GM08714 (cell line): ENCODE results near the gene TUBA8.
A peak's percentile ranks its signal among the peaks of the same experiment; 100 is the strongest.
"Not testable (repeated sequence)": the region's sequence is repeated elsewhere in the genome, so short reads cannot be mapped to it uniquely, and the experiment has no call there.

Experiments
- H3K4me3 ChIP-seq: fragments of 200-500 bp; sonication (Bioruptor generic); 2 replicates; pipeline ENCODE4 v1.5.1; 2014; ENCODE audit warnings: mild to moderate bottlenecking, low read length, inconsistent platforms
- ZNF274 ChIP-seq: IDR thresholded peaks from 2 replicates; pipeline ENCODE4 v1.6.1; 2012; ENCODE audit warnings: mild to moderate bottlenecking, low read depth, low read length

The TUBA8 gene

DNA sequence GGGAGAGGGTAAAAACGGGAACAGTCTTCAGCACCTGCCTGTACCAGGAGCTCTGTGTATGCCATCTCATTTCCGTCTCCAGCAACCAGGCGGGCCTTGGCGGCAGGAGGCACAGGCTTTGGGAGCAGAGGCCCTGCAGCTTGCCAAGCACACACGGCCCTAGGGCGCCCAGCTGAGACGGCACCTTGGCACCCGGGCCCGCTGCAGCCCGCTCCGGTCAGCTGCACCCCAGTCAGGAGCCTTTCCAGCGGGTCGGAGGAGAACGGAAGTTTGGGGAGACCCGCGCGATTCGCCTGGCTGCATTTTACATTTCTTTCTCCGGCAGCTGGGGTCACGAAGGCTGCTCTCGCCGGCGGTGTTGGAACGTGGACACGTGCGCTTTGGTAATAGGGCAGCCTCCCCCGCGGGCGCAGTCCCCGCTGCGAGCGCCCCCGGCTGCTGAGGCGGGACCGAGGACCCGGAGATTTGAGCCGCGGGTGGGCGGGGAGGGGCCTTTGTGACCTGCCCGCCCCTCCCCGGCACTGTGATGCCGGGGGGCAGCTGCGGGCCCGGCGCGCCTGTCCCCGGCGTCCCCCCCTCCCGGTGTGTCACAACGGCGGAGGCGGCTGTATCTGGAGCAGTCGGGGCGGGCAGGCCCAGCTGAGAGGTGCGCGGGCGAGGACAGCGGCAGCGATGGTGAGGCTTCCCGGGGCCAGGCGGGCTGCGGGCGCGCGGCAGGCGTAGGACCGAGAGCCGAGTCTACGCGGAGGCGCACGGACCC, at the start of gene TUBA8:
TSS of gene TUBA8 (plus strand) at position 616 of the 760 bp plus-strand sequence. CDS start at position 673, 57 bp downstream.
- no peak for TF ChIP-seq ZNF274
- H3K4me3 ChIP-seq, result peak within 1 kb of the TSS; percentile 55; the same call in 1 of the 2 replicates

DNA sequence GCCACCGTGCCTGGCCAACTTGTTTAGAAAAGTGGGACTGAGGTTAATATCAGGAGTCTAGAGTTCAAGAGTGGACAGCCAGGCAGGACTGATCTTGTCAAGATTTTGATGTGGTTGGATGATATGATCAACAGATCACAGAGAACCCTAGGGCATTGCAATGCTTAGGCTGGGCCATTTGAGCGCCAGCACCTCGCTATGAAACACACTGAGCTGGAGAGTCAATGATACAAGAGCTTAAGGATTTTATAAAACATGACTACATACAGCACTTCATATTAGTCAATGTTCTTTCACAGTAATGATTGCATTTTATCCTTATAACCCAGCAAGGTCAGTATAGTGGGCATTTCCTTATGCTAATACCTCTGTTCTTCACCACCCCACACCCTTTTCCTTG, 48.2 kb upstream of the TUBA8 start:
- no peak overlapping the region for H3K4me3 ChIP-seq
- no peak for TF ChIP-seq ZNF274

DNA sequence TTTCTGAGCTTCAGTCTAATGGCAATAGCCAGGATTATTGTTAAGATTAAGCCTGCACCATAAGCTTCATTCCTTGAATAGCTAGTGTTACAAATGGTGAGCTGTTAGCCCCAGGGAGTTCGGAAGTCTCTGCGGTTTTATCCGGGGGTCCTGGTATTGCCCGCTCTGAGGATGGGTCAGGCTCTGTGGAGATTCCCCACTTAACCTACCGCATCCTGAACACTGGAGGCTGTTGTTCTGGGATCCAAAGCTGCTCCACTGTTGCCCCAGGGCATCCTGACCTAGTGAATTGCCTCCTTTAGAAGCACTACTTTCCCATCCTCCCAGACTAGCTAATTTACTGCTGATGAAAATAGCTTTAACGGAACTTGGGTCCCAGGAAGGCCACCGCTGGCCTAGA, 47.3 kb upstream of the TUBA8 start:
- no peak overlapping the region for H3K4me3 ChIP-seq
- no peak for TF ChIP-seq ZNF274

DNA sequence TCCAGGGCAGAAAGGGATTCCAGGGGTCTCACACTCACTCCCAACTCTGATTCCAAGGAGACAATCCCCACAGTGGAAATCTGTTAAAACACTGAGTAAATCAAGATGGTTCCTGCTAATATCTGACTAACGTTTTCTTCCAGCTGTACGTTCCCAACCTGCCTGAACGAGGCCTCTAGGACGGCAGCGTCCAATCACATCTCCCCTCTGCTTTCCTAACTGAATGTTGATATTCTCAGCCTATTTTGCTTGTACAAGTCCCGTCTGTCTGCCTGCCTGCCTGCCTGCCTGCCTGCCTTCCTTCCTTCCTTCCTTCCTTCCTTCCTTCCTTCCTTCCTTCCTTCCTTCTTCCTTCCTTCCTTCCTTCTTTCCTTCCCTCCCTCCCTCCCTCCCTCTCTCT, 46.9 kb upstream of the TUBA8 start:
- H3K4me3 ChIP-seq, result not testable (repeated sequence)

DNA sequence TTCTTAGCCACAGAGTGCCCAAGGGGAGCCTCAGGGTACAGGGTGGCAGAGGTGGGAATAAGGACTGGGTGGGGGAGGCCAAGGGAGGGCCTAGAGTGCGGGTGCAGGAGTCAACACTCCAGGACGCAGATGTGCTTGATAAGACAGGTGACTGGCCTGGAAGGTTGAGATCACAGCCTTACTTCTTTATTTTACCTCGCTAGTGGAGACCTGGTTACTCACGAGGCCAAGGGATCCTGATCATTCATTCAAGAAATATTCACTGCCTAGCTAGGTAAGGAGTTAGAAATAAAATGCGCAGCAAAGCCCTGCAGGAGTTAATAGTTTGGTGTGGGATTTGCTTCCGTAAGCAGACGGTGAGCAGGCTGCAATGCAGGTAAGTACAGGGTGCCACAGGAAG, 46.0 kb upstream of the TUBA8 start:
- no peak overlapping the region for H3K4me3 ChIP-seq
- no peak for TF ChIP-seq ZNF274

DNA sequence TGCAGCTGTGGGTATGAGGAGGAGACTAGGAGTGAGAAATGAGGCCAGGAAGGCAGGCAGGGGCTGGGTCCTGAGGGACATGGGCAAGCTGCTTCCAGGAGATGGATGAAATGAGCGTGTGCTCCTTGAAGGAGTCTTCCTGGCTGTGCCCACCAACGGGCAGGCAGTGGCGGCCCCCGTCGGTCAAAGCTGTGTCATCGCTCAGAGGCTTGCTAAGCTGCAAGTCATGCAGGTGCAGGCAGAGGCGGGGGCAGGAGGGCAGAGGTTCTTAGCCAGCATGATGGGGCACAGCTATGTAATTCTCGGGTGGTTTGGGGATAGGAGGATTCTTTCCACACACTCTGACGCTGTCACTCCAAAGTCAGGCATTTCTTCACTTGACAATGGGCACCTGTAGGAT, 45.4 kb upstream of the TUBA8 start:
- TF ChIP-seq ZNF274, result no peak
- H3K4me3 ChIP-seq, result no peak overlapping the region

DNA sequence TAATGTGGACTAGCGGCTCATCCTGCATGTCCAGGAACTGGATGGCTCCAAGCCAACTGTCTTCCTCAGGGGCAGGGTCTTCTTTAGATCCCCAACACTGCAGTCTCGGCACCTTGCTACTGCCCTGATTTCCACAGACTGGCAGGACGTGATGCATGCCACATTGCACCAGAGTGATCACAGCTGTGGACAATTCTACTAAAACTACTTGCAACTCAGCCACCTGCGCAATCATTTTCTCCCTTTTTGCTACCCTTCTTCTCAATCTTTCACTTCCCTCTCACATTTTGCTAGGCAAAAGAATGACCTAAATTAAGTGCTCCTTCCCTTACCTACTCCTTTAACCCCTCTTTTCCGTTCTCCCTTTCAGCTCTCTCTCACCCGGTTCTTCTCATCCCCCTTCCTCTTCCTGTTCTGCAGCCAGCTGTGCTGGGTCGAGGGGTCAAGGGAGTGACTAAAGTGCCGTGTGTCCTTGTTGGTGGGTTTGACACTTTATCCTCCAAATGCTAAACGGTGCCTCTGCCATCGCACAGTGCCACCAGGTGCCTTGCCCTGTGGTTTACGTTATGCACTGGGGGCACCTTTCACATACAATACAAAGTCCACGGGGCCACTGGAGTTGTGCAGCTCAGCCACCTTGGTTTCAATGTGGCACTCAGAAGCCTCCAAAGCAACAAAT, 44.3 kb upstream of the TUBA8 start:
- no peak for TF ChIP-seq ZNF274
- H3K4me3 ChIP-seq, result no peak overlapping the region

DNA sequence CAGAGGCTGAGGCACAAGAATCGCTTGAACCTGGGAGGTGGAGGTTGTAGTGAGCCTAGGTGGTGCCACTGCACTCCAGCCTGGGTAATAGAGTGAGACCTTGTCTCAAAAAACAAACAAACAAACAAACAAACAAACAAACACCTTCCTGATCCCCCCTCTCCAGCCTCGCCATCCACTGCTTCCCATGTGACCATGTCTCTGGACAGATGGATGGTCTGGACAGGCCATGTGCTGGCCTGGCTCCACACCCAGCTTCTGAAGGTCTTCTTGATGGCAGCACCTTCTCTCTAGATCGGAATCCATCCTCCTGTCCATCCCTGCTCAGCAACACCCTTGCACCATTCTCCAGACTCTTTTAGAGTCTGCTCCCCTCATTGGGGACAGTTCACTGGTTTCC, 43.5 kb upstream of the TUBA8 start:
- no peak for TF ChIP-seq ZNF274
- H3K4me3 ChIP-seq, result no peak overlapping the region

DNA sequence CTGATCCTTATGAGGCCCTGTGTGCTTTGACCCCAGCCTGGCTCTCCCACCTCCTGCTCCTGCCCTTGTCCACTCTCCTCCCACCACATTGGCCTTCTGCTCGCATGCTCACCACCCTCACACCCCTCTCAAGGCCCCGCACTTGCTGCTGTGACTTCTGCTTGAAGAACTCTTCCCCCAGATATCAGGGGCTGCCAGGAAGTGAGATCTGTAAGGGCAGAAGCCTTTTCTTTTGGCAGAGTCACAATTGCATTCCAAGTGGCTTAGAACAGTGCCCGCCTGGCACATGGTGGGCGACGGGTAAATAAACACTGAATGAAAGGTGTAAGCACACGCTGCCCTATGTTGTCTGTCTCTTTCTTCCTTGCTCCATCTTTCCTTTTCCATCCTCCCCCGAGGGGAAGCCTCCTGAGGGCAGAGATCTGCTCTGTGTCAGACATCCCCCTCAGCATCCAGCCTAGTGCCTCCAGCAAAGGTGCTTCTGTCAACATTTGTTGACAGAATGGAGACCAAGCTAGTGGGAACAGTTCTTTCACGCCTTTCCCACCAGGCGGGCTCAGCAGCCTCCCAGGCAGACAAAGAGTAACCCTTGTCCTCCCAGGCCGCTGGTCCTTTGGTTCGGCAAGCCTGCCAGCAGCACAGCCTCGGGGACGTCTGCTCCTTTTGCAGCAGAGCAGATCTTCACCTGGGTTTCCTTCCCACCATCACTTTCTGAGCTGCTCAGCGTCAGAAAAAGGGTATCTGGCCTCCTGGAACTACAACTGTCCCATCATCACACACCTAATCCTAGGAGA, 42.9 kb upstream of the TUBA8 start:
- H3K4me3 ChIP-seq, result no peak overlapping the region
- no peak for TF ChIP-seq ZNF274

DNA sequence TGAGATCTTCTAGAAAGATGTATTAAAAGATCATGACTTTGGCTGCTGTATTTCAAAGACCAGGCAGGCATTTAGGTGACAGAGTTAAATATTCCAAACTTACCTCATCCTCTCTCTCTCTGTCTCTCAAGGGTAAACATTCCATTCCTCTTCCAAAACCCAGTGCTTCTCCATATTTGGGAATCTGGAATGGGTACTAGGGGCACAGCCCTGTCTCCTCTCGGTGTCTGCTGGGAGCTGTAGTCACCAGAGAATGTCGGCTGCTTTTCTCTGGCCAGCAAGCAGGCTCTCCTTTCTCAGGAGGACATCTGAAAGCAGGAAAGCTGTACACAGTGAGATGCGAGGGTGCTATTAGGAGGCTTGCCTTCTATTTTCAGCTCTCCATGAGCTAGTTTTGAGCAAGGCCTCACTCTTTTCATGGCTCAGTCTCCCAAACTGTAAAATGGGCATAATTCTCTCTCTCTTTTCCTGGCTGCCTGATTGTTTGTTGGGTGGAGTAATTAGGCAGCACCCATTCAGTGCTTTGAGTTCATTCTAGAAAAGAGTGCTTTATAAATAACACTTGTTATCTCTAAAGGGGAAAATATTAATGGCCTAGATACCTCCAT, 42.1 kb upstream of the TUBA8 start:
- TF ChIP-seq ZNF274, result no peak
- no peak overlapping the region for H3K4me3 ChIP-seq

DNA sequence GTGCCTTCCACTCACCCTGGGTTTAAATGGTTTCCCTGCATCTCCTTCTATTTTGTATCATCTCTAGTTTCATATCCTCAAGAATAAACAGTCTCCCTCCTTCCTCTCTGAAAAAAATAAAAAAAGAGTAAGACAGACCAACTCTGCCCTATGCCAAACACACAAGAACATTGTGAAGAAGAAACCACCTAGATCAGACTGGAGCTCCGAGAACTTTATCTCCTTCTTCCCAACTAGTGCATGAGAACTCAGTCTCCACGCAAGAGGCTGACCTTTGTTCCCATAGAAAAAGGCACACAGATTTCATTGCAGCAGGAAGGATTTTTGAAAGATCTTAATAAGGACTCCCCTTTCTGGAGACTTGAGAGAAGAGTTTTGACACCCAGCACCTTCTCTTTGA, 41.6 kb upstream of the TUBA8 start:
- H3K4me3 ChIP-seq, result no peak overlapping the region
- TF ChIP-seq ZNF274, result no peak

DNA sequence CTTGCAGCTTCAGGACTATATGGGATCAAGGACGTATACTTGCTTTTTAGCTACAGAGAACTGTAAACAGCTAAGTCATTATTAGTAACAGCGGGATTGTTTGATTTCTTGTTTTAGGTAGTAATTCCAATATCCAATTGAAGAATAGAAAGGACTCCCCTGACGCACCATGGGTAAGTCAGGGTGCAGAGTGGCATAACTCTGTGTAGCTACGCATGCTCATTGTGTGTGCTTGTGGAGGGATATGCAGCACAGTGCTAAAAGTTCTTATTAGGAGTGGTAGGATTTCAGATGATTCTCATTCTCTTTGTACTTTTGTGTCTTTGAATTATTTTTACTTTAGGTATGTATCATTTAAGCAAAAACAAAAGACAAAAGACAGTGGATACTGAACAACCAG, 40.6 kb upstream of the TUBA8 start:
- TF ChIP-seq ZNF274, result no peak
- H3K4me3 ChIP-seq, result no peak overlapping the region

DNA sequence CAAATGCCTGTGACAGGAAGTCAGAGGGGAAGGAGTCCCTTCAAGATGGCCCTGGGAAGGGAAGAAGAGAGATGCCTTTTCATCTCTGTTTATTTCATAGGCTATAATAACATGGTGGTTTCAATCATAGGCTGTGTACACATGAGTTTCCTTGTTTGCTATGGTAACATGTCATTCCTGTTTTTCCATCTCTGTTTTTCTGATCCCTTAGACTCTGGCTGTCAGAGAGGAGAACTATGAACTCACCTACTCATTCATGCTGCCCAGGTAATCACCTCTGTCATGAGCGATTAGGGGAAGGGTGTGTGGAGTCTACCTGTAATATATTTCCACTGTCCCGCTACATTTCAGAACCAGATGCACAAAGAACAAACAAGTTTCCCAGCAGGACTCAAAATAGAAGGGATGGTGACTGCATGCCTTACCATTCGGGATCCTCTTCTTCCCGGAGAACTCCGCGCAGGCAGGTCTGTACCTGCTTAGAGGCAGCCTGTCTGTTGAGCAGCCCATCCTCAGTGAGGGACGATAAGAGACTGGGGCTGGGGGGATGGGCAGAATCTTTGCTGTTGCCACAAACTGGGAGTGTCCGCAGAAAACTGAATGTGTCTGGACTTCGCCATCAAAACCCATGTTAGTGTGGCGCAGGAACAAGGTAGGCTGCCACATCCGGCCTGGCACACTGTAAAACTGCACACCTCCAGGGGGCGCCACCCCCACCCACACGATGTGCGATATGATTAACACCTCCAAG, 39.9 kb upstream of the TUBA8 start:
- no peak for TF ChIP-seq ZNF274
- no peak overlapping the region for H3K4me3 ChIP-seq

DNA sequence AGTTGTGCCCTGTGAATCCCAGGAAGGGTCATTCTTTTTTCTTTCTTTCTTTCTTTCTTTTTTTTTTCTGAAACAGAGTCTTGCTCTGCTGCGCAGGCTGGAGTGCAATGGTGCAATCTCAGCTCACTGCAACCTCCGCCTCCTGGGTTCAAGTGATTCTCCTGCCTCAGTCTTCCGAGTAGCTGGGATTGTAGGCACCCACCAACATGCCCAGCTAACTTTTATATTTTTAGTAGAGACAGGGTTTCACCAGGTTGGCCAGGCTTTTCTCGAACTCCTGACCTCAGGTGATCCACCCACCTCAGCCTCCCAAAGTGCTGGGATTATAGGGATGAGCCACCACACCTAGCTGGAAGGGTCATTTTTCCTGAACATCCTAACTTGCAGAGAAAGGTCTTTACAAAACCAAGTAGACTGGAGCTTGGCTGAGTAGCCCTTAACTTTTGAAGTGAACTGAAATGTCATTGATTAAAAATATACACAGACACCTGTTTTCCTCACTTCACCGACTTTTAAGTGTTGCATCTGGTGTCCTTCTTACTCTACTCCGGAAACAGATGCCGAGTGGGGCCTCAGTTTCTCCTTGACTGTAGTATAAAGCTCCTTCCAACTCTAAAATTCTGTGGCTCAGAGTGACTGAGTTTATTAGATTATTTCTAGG, 39.2 kb upstream of the TUBA8 start:
- not testable (repeated sequence) for H3K4me3 ChIP-seq
